Bronchial epithelial cell (primary cell): Measurements from ENCODE around the gene NADK2. TPM values are rescaled to one million over a fixed set of nuclear protein-coding genes. Genes with fewer than 3 reads are reported as not detected.

Source experiments
- DNase-seq: peaks from one replicate; pipeline ENCODE4 v3.0.0-alpha.2; 2010; ENCODE audit warnings: low read depth
- FAIRE-seq: peaks from 2 replicates; lab custom pipeline; 2011; peaks lifted over from hg19 to GRCh38; lab: Jason Lieb, UNC
- H3K27me3 ChIP-seq: 2 replicates; pipeline ENCODE4 v1.5.1; 2011; ENCODE audit warnings: low read length; ENCODE audit not compliant: control insufficient read depth, insufficient read depth
- H3K36me3 ChIP-seq: 2 replicates; pipeline ENCODE4 v1.5.1; 2011; ENCODE audit warnings: low read length; ENCODE audit not compliant: control insufficient read depth, insufficient read depth
- H3K4me3 ChIP-seq: 2 replicates; pipeline ENCODE4 v1.5.1; 2011; ENCODE audit warnings: mild to moderate bottlenecking, low read depth, low read length, control low read depth
- CTCF ChIP-seq: IDR thresholded peaks from 2 replicates; pipeline ENCODE4 v1.5.1; 2011; ENCODE audit warnings: mild to moderate bottlenecking, moderate library complexity, low read length, control low read depth, inconsistent platforms; ENCODE audit not compliant: insufficient read depth, severe bottlenecking
- total RNA-seq: library from RNA; depleted of rRNA; stranded (reverse); fragments of >200 nt; gene quantifications from 2 replicates; pipeline ENCODE4 v1.2.1, GENCODE V29; 2014

The NADK2 gene
- total RNA-seq, 1 donor from 2014 or later = 27.6 TPM

GRCh38 chr5:36227046-36227445, 14.7 kb downstream of the NADK2 start:
- no peak for FAIRE-seq
- no peak for TF ChIP-seq CTCF

GRCh38 chr5:36222620-36223019, 19.1 kb downstream of the NADK2 start:
- TF ChIP-seq CTCF = no peak
- H3K27me3 ChIP-seq = no peaks in the 10 kb centered on the region
- FAIRE-seq (no peak), DNase-seq (no peak)
- H3K36me3 ChIP-seq = peaks cover 5% of the 10 kb centered on the region
- H3K4me3 ChIP-seq = no peak overlapping the region

More at GRCh38 chr5:36227046-36227445, 14.7 kb downstream of the NADK2 start:
- no peak for DNase-seq
- H3K36me3 ChIP-seq = peaks cover 1% of the 10 kb centered on the region
- H3K4me3 ChIP-seq = no peak overlapping the region
- H3K27me3 ChIP-seq = no peaks in the 10 kb centered on the region

- no peak for FAIRE-seq
- no peak for DNase-seq
- Histone ChIP-seq H3K4me3 (no peak overlapping the region), H3K27me3 (no peaks in the 10 kb centered on the region), H3K36me3 (peaks cover 4% of the 10 kb centered on the region)
- TF ChIP-seq CTCF = no peak
Measured at GRCh38 chr5:36217988-36218387, 23.7 kb downstream of the NADK2 start.

- no peaks in the 10 kb centered on the region for H3K27me3 ChIP-seq
- H3K36me3 ChIP-seq = peaks cover 5% of the 10 kb centered on the region
- TF ChIP-seq CTCF = no peak
- FAIRE-seq = no peak
- H3K4me3 ChIP-seq = no peak overlapping the region
- DNase-seq = no peak
Measured at GRCh38 chr5:36217567-36217966, 24.2 kb downstream of the NADK2 start.

- TF ChIP-seq CTCF = no peak
- no peak overlapping the region for H3K4me3 ChIP-seq
- DNase-seq (no peak), FAIRE-seq (no peak)
- no peaks in the 10 kb centered on the region for H3K27me3 ChIP-seq
- peaks cover 5% of the 10 kb centered on the region for H3K36me3 ChIP-seq
Measured at GRCh38 chr5:36215910-36216309, 25.8 kb downstream of the NADK2 start.

- no peak for FAIRE-seq
Measured at GRCh38 chr5:36214436-36214835, 27.3 kb downstream of the NADK2 start.

More at GRCh38 chr5:36214436-36214835, 27.3 kb downstream of the NADK2 start:
- no peaks in the 10 kb centered on the region for H3K27me3 ChIP-seq
- peaks cover 2% of the 10 kb centered on the region for H3K36me3 ChIP-seq
- TF ChIP-seq CTCF = no peak
- H3K4me3 ChIP-seq = no peak overlapping the region
- DNase-seq = no peak
